Heart right ventricle (tissue), 16 donors: ENCODE results near the gene KDM2B. TPM values are rescaled to one million over a fixed set of nuclear protein-coding genes. Genes with fewer than 3 reads are reported as not detected.

Source experiments
- ATAC-seq, 8 donors: fragments of 200-7000 bp; cut with Tn5 transposase; one replicate each; pipeline ENCODE4 v1.9.1; 2020; ENCODE audit warnings: mild to moderate bottlenecking in 8 of 8, moderate library complexity in 8 of 8, moderate number of reproducible peaks in 1 of 8
- DNase-seq, 2 donors: peaks; one replicate each; pipeline ENCODE4 v3.0.0-alpha.2; 2020
- H3K27ac ChIP-seq, 10 donors: fragments of 200-600 bp; sonication (generic) in 2 of 10; one replicate each; pipeline versions ENCODE4 v1.5.0 to v1.8.0; 2020 to 2022; ENCODE audit warnings: mild to moderate bottlenecking in 3 of 10
- H3K27me3 ChIP-seq, 7 donors: fragments of 200-600 bp; one replicate each; pipeline ENCODE4 v1.8.0; 2021 to 2022; ENCODE audit warnings: mild to moderate bottlenecking in 2 of 7
- H3K36me3 ChIP-seq, 9 donors: fragments of 200-600 bp; sonication (generic) in 1 of 9; one replicate each; pipeline versions ENCODE4 v1.5.0 to v1.8.0; 2020 to 2022; ENCODE audit warnings: mild to moderate bottlenecking in 2 of 9
- H3K4me1 ChIP-seq, 9 donors: fragments of 200-600 bp; sonication (generic) in 1 of 9; one replicate each; pipeline versions ENCODE4 v1.5.0 to v1.8.0; 2020 to 2022; ENCODE audit warnings: mild to moderate bottlenecking in 4 of 9
- H3K4me3 ChIP-seq, 10 donors: fragments of 200-600 bp; sonication (generic) in 2 of 10; one replicate each; pipeline versions ENCODE4 v1.5.0 to v1.8.0; 2020 to 2022; ENCODE audit warnings: mild to moderate bottlenecking in 7 of 10, moderate library complexity in 2 of 10
- H3K9me3 ChIP-seq, 11 donors: fragments of 200-600 bp in 10 of 11; sonication (generic) in 2 of 11; one replicate each; pipeline versions ENCODE4 v1.5.0 to v1.8.0; 2013 to 2022; ENCODE audit warnings: mild to moderate bottlenecking in 2 of 11, control low read depth in 1 of 11, moderate library complexity in 1 of 11
- CTCF ChIP-seq, 9 donors: fragments of 200-600 bp; sonication (generic) in 2 of 9; IDR thresholded peaks; one replicate each; pipeline versions ENCODE4 v1.5.0 to v1.8.0; 2021 to 2022; ENCODE audit warnings: antibody characterized with exemption in 9 of 9, mild to moderate bottlenecking in 5 of 9, moderate library complexity in 1 of 9
- WGBS, 2 donors: extraction: QIAGEN DNeasy Blood & Tissue Kit; methylation state at CpG; one replicate each; pipeline ENCODE4 v1.1.7; 2013; ENCODE audit warnings: inconsistent platforms in 1 of 2; 5-methylcytosine and 5-hydroxymethylcytosine counted together
- intact Hi-C, 10 donors: fragments of 100-400 bp; cut with DNase I; formaldehyde crosslinking; loops; one replicate each; pipeline versions ENCODE4 v1.11.1 to v1.14.2; 2022
- polyA plus RNA-seq, 2 donors: library from polyadenylated mRNA; stranded (reverse); fragments of 200-250 nt; gene quantifications; one replicate each; pipeline ENCODE4 v1.2.3, GENCODE V29; 2013
- total RNA-seq, 10 donors: library from RNA; stranded (reverse); fragmentation: NEBNext Ultra II Directional in 3 of 10; extraction: Animal tissue kit (Norgen Biotek cat#: 25700) in 3 of 10; gene quantifications; one replicate each; pipeline versions ENCODE4 v1.2.1 to v1.2.4, GENCODE V29; 2021 to 2023
- donor health status: Arrhythmogenic right ventricular cardiomyopathy.
- donor health status: ischemic (EF 13 %, LVEDD 7.1; RV severe dilation, severe dysfunction).
- donor health status: healthy with polysubstance abuse.
- donor health status: DM: no; HTN: yes; CAD: no.
- donor health status: DM: no; HTN: no; CAD: no.
- donor health status: ischemic (EF 25% LVEDD 6.9; RV normal size, moderate dysfunction).
- donor health status: ischemic (EF 25% LVEDD 5.7; RV mildly dilated, moderate dysfunction).
- donor health status: healthy.
- donor health status: DM: yes; HTN: yes; CAD: no.
- donor health status: Ischemic cardiomyopathy.
- donor health status: ischemic (EF 35%, LVEDD 5.7; RV mildly dilated, moderate dysfunction).
- donor health status: nonischemic (EF 11% LVEDD 7.7; RV severe dilation, severe dysfunction).
- donor health status: DM: yes; HTN: yes; CAD: no.
- donor health status: PGD.
- donor health status: ischemic (EF 29% LVEDD 5.4; RV normal size, mild dysfunction).
- donor health status: nonischemic (EF 23%, LVEDD 6.1; RV moderate dilation, normal function).

Gene KDM2B
- total and polyA plus RNA-seq, 12 donors = 4.8 to 18.4 (median 13.6) TPM

GRCh38 chr12:121508533-121508932 lies 72.3 kb downstream of the KDM2B start:
- ATAC-seq = no peak

GRCh38 chr12:121507984-121508383 lies 72.8 kb downstream of the KDM2B start:
- ATAC-seq (no peak), DNase-seq (no peak)
- H3K27me3 ChIP-seq = no peaks in the 10 kb centered on the region
- H3K4me3 ChIP-seq = no peak overlapping the region
- 94% methylated on average over 3 of the region's 3 CpGs for WGBS, 2 donors
- no peak overlapping the region for H3K27ac ChIP-seq
- peaks cover 0 to 75% (median 13%) of the 10 kb centered on the region in 9 donors for H3K36me3 ChIP-seq
- intact Hi-C loops = loop anchor here in 2 of 10 donors (5.0 to 10.0 kb wide), 2 partner anchors 34 to 117 kb away; partner anchors contain the start of gene ORAI1 (in 1 of the 2)
- TF ChIP-seq CTCF (IDR thresholded peaks at IDR 0.05) = no peak
- no peaks in the 10 kb centered on the region for H3K9me3 ChIP-seq
- no peaks in the 10 kb centered on the region for H3K4me1 ChIP-seq

More at GRCh38 chr12:121508533-121508932, 72.3 kb downstream of the KDM2B start:
- H3K27ac ChIP-seq = no peak overlapping the region
- no peaks in the 10 kb centered on the region for H3K27me3 ChIP-seq
- H3K36me3 ChIP-seq = peaks cover 0 to 81% (median 13%) of the 10 kb centered on the region in 9 donors
- 93 to 97% methylated on average over 11 of the region's 11 CpGs for WGBS, 2 donors
- H3K4me3 ChIP-seq = no peak overlapping the region
- DNase-seq = no peak
- intact Hi-C loops = loop anchor here in 2 of 10 donors (5.0 to 10.0 kb wide), 2 partner anchors 34 to 116 kb away; partner anchors contain the start of gene ORAI1 (in 1 of the 2)
- H3K4me1 ChIP-seq = no peaks in the 10 kb centered on the region
- no peaks in the 10 kb centered on the region for H3K9me3 ChIP-seq
- no peak for TF ChIP-seq CTCF (IDR thresholded peaks at IDR 0.05)

- Histone ChIP-seq H3K9me3 (no peaks in the 10 kb centered on the region), H3K4me1 (peaks cover 0 to 6% (median 0%) of the 10 kb centered on the region in 9 donors), H3K27ac (no peak overlapping the region), H3K4me3 (no peak overlapping the region), H3K36me3 (peaks cover 0 to 68% (median 13%) of the 10 kb centered on the region in 9 donors), H3K27me3 (no peaks in the 10 kb centered on the region)
- intact Hi-C loops = loop anchor here in 2 of 10 donors (5.0 to 10.0 kb wide), 2 partner anchors 35 to 118 kb away; partner anchors contain the start of gene ORAI1 (in 1 of the 2)
- WGBS, 2 donors = 83 to 84% methylated on average over 8 of the region's 8 CpGs
- no peak for ATAC-seq
- TF ChIP-seq CTCF (IDR thresholded peaks at IDR 0.05) = no peak
- no peak for DNase-seq
Observed at GRCh38 chr12:121507245-121507644, 73.6 kb downstream of the KDM2B start.

- 58 to 60% methylated on average over 3 of the region's 3 CpGs for WGBS, 2 donors
- no peak for TF ChIP-seq CTCF (IDR thresholded peaks at IDR 0.05)
- H3K27ac ChIP-seq = no peak overlapping the region
Observed at GRCh38 chr12:121505513-121505912, 75.3 kb downstream of the KDM2B start.

More at GRCh38 chr12:121505513-121505912, 75.3 kb downstream of the KDM2B start:
- Histone ChIP-seq H3K4me1 (peaks cover 0 to 22% (median 5%) of the 10 kb centered on the region in 9 donors), H3K9me3 (no peaks in the 10 kb centered on the region), H3K27me3 (no peaks in the 10 kb centered on the region), H3K4me3 (no peak overlapping the region), H3K36me3 (peaks cover 0 to 54% (median 13%) of the 10 kb centered on the region in 9 donors)
- DNase-seq (no peak), ATAC-seq (no peak)
- intact Hi-C loops = loop anchor here in 2 of 10 donors (5.0 to 10.0 kb wide), 2 partner anchors 37 to 119 kb away; partner anchors contain the start of gene ORAI1 (in 1 of the 2)
